GM19193 (cell line): ENCODE data around the gene LBX1.

Experiments used
- POLR2A ChIP-seq: IDR thresholded peaks from 4 replicates; pipeline ENCODE4 v1.6.1; 2011; ENCODE audit not compliant: insufficient read depth, insufficient read length; ENCODE audit errors: extremely low read depth

The LBX1 gene

GRCh38 chr10:101233863-101234262, 4.6 kb upstream of the LBX1 start:
- TF ChIP-seq POLR2A, result no peak

GRCh38 chr10:101233443-101233842, 4.2 kb upstream of the LBX1 start:
- TF ChIP-seq POLR2A, result no peak

GRCh38 chr10:101231912-101232689, 2.8 kb upstream of the LBX1 start:
- TF ChIP-seq POLR2A, result no peak

DNA sequence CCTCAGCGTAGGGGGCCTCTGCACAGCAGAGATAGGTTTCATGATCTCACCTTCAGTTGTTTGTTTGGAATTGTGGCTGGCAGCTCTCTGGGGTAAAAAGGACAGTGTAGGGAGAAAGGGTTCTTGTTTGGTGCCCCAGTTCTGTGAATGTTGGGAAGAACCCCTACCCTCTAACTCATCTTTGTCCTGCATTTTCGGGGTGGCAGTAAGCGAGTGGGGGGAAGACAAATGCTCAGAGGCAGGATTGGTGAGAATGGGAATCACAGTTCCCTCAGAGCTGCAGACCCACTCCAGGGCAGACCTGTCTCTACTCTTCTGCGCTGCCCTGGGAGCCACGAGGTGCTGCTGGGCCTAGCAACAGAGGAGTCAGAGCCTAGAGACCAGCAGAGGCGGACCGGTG, 1.8 kb upstream of the LBX1 start:
- TF ChIP-seq POLR2A, result no peak

DNA sequence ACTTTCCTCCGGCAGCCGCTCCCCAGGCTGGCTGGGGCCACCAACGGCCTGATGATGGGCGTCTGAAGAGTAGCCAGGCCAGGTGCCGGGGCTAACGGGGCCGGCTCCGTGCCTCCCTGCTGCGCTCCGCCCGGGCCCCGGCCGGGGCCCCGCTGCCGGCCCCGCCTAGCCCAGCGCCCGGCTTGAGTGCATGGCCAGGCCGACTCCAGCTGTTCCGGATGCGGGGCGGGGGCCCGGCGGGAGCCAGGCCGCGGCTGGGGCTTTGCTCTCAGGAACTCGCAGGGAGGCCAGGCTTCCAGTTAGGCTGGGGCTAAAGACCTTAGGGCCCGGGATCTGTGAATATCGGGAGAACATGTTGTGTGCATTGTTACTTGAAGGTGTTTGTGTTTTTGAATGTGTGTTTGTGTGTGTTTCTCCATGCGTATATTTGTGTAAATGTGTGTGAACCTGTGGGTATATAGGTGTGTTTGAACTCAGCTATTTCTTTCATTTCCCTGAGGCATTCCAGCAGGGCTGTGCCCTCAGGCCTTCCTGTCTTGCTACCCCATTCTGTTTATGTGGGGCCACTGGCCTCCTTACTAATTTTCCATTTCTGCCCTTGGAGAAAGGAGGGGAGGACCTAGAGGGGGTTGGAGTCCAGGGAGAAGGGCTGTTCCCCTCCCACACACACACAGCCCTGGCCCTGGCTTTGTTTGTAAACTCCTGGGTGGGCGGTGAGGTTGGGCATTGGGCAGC, 1.1 kb upstream of the LBX1 start:
- TF ChIP-seq POLR2A, result no peak

GRCh38 chr10:101228966-101229265, 347 bp downstream of the LBX1 start:
- TF ChIP-seq POLR2A, result no peak

DNA sequence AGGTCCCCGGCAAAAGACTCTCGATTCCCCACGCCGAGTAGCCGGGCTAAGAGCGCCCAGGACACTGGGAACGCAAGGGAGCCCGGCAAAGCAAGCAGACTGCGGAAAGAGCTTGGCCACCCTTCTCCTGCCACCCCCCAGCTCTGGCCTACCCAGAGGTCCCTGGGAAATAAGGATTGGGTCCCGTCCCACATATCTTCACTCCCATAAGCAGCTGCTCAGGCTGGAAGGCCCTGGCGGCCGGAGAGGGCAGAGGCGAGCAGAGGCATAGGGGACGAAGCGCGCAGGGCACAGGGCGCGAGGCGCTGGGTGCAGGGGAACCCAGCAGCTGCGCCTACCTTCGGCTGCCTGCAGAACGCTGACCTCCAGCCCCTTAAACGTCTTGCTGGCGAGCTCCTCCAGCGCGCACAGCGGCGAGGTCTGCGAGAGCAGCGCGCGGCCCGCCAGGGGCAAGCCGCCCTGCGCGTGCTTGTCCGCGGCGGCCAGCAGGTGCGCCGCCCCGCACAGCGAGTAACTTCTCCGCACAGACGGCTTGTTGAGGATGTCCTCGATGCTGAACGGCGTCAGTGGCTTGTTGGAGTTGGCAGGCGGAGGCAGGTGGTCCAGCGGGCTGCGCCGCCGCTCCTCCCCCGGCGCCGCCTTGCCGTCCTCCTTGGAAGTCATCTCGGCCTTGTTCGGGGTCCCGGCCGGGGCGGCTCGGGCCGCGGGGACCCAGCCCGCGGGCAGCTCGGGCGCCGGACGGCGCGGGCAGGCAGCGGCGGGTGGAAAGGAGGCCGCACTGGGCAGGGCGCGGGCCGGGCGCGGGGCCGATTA, 904 bp downstream of the LBX1 start:
- no peak for TF ChIP-seq POLR2A

DNA sequence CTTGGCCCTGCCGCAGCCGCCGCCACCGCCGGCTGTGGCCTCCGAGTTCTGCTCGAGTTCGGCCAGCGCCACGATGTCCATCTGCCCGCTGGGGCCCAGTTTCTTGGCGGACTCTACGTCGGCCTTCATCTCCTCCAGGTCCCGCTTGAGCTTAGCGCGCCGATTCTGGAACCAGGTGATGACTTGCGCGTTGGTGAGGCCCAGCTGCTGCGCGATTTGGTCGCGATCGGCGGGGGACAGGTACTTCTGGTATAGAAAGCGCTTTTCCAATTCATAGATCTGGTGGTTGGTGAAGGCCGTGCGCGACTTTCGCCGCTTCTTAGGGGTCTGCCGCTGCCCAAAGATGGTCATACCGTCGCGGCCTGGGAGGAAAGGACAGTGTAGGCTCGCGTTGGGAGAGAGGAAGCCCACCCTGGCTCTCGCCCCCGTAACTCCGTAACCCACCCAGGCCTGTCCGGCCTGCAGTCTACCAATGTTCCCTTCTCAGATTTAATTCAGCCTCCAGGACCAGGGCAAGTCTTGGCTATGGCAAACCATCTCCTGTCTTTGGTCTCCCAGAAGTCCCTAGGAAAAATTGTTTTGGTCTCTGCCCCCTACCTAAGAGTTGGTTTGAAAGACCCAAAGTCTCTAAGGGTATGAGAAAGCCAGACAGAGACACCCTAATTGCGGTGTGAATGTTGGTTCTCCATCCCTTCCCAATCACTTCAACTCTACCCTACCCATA, 1.7 kb downstream of the LBX1 start:
- TF ChIP-seq POLR2A, result no peak

GRCh38 chr10:101226491-101227428, 2.5 kb downstream of the LBX1 start:
- TF ChIP-seq POLR2A, result no peak

GRCh38 chr10:101225846-101226421, 3.3 kb downstream of the LBX1 start:
- no peak for TF ChIP-seq POLR2A

DNA sequence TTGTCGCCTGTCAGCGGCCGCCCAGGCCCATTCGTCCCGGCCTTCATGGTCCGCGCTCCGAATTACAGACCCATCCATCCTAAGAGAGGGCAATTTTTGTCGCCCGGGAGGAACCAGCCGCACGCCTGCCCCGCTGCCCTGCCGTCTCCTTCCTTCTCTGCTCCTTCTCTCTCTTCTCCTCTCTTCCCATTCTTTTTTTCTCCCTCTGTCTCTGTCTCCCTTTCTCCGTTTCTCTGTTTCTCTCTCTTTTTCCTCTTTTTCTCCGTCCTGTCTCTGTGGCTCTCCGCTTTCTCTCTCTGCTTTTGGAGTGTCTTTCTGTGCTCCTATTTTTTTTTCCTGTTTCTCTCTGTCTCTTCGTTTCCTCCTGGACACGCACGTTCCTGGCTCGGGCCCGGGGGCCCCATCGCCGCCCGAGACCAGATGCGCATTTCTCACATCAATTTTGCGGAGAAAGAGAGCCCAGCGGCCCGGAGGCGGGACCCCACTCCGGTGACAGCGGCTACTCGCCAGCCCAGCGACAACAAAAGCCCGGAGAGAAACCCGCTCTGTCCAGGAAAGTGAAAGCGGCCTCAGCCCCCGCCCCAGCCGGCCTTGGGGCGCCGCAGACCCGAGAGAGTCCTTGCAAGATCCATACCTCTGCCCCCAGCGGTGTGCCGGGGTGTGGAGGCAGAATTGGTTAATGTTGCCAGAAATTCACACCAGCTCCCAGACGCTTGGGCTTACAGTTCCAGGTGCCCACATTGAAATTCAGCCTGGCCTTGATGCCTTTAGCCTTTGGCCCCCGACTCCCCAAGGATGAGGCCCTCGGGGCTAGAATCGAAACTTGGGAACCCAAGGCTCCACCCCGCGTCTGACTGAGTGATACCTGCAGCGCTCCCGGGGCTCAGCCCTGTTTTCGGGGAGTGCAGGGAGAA, 4.1 kb downstream of the LBX1 start:
- TF ChIP-seq POLR2A, result no peak

DNA sequence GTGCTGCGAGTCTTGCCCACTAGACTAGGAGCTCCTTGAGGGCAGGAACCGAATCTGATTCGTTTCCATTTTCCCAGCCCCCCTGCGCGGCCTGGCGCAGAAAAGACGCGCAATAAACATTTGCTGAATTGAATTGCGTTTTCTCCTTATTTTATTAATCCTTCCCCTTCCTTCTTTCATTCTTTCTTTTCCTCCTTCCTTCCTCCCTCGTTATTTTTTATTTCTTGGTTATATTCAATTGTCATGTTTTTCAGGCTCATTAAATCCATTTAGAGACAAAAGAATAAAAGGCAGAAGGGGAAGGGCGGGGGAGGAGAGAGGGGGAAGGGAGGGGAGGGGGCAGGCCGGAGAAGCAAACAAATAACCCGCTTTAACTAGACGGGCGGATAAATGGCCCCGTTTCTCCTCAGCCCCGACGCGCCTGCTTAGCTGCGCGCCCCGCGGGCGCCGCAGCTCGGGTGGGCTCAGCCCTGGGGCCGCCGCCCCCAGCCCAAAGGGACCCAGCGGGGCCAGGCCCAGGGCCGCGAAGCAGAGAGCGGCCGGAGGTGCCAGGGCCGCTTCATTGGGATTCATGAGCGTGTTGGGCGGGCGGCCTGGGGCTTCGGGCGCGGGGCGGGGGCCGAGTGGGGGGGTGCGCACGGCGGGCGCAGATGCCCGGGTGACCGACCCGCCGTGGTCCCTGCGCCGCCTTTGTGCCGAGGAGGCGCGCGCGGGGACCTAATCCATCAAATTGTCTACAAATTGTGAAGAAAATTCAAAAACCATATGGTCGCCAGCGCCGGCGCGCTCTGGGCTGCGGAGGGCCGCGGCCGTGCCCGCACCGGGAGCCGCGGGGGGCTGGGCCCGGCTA, 5.0 kb downstream of the LBX1 start:
- TF ChIP-seq POLR2A, result no peak
